ENCODE data around the gene FAM234B.
"Not testable (repeated sequence)": the region's sequence is repeated elsewhere in the genome, so short reads cannot be mapped to it uniquely, and the experiment has no call there.

The FAM234B gene

GRCh38 chr12:13052421-13052820, 8.2 kb downstream of the FAM234B start:
- FAIRE-seq (peak; percentile 55), DNase-seq (ENCODE audit: extremely low spot score, insufficient read length, low read depth) (no peak)

DNA sequence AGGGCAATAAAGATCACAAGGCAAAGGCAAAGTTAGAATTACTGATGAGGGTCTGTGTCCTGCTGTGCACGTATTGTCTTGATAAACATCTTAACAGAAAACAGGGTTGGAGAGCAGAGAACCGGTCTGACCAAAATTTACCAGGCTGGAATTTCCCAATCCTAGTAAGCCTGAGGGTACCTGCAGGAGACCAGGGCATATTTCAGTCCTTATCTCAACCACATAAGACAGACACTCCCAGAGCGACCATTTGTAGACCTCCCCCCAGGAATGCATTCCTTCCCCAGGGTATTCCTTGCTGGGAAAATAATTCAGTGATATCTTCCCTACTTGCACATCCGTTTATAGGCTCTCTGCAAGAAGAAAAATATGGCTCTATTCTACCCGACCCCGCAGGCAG, 9.4 kb downstream of the FAM234B start:
- FAIRE-seq = not testable (repeated sequence)

GRCh38 chr12:13060581-13060980, 16.4 kb downstream of the FAM234B start:
- FAIRE-seq (no peak), DNase-seq (ENCODE audit: extremely low spot score, insufficient read length, low read depth) (no peak)

More for the DNA sequence above, 9.4 kb downstream of the FAM234B start:
- DNase-seq (ENCODE audit: extremely low spot score, insufficient read length, low read depth) = not testable (repeated sequence)

DNA sequence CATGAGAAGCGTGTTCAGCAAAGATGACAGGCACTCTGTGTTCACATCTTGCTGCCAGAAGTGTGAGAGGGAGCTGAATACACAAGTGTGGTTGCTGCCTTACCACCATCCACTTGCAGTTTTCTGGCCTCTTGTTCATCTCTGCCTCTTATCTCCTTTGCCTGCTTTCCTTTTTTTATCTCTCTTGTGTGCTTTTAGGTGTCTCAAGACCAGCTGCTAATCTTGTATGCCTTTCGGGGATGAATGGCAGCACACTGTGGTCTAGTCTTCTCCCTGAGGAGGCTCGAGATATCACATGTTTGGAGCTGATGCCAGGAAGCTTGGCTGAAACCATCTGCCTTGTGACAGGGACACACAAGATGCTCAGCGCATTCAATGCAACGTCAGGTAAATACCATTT, 17.2 kb downstream of the FAM234B start:
- DNase-seq (ENCODE audit: extremely low spot score, insufficient read length, low read depth) (no peak), FAIRE-seq (no peak)

- DNase-seq (ENCODE audit: extremely low spot score, insufficient read length, low read depth) (no peak), FAIRE-seq (no peak)
These were observed 18.5 kb downstream of the FAM234B start for GRCh38 chr12:13062669-13063068.

- DNase-seq (ENCODE audit: extremely low spot score, insufficient read length, low read depth) = no peak
- FAIRE-seq = no peak
These were observed 21.8 kb downstream of the FAM234B start for GRCh38 chr12:13066014-13066413.

- DNase-seq (ENCODE audit: extremely low spot score, insufficient read length, low read depth) (no peak), FAIRE-seq (no peak)
These were observed 22.3 kb downstream of the FAM234B start for GRCh38 chr12:13066459-13066858.

DNA sequence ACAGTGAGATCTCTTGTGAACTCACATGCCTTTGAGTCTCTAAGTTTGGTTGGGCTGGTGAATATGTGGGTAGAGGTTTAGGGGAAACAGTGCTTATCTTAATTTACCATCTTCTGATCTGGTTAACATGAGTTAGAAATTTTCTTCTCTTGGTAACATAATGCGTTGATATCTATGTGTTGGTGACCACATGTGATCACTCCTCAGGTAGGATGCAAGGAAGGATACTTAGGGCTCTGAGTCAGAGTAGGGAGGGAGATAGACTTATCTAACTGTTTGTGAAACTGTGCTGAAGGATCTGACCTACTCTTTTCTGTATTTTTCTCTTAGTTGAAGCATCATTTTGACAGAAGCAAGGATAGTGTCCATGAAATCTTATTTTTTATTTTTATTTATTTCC, 23.1 kb downstream of the FAM234B start:
- FAIRE-seq = no peak
- no peak for DNase-seq (ENCODE audit: extremely low spot score, insufficient read length, low read depth)

DNA sequence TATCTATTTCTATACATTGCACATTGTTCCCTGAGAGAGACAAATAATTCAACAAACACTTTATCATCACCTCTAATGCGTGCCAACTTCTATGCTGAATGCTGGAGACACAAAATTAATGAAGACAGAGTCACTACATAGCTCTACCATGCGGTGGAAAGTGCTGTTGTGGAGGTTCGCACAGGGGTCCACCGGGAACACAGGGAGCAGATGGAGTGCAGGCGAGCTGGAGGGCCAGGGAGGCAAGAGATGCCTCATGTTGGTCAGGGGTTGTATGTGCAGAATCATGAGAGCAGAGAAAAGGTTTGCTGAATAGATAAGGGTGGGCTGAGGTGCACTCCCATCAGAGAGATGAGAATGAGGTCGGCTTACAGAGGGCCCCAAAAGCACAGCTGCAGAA, 25.2 kb downstream of the FAM234B start:
- DNase-seq (ENCODE audit: extremely low spot score, insufficient read length, low read depth) (no peak), FAIRE-seq (no peak)

GRCh38 chr12:13071305-13072280, 27.4 kb downstream of the FAM234B start:
- FAIRE-seq (no peak), DNase-seq (ENCODE audit: extremely low spot score, insufficient read length, low read depth) (no peak)

- DNase-seq (ENCODE audit: extremely low spot score, insufficient read length, low read depth) (no peak), FAIRE-seq (no peak)
These were observed 29.0 kb downstream of the FAM234B start for GRCh38 chr12:13073173-13073572.

DNA sequence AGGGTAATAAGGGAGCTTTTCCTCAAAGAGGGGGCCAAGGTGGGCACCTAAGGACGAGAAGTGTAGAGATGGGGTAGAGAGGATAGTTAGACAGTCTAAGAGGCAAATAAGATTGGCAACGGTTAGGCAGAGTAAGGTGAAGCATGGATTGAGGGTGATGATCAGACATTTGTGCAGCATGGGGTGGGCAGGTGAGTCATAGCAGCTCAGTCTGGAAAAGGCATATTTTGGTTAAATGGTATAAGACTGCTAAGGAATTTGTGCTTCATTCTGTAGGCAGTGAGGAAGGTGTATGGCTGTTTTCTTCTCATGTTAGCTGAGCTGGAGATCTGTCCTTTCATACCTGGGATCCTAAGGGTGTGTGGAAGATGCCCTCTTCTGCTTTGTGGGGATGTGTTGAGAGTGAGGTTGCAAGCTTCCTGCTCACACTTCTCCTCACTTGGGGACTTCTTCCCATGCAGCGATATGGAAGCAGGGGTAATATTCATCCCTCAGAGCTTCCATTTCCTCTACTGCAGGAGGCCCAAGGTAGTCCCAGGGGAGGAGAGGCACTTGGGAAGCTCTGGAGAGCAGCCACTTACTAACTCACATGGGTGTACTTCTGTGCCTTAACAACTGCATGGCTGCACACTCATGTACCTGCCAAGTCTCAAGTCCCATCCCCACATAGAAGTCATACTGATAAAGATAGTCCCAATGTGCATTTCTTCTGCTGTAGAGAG, 30.4 kb downstream of the FAM234B start:
- DNase-seq (ENCODE audit: extremely low spot score, insufficient read length, low read depth) (no peak), FAIRE-seq (no peak)

DNA sequence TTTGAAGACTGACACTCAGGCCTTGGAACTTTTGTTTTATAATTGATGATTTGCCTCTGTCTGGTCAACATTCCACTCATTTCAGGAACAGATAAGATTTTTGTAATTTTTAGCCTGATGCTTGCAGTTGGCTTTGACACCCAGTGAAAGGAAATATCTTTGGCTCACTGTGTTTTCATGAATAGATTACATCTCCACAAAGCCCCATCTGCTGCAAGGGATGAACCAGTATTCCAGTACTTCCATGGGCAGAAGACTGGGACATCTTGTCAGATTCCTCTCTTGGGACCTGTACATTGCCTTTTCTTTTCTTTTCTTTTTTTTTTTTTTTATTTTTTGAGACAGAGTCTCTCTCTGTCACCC, 30.9 kb downstream of the FAM234B start:
- FAIRE-seq (no peak), DNase-seq (ENCODE audit: extremely low spot score, insufficient read length, low read depth) (no peak)

GRCh38 chr12:13075786-13076570, 31.8 kb downstream of the FAM234B start:
- no peak for FAIRE-seq
- DNase-seq (ENCODE audit: extremely low spot score, insufficient read length, low read depth) = no peak

- FAIRE-seq (no peak), DNase-seq (ENCODE audit: extremely low spot score, insufficient read length, low read depth) (no peak)
These were observed 35.3 kb downstream of the FAM234B start for GRCh38 chr12:13079440-13079906.

GRCh38 chr12:13080266-13080665, 36.1 kb downstream of the FAM234B start:
- no peak for FAIRE-seq
- DNase-seq (ENCODE audit: extremely low spot score, insufficient read length, low read depth) = no peak

- FAIRE-seq (no peak), DNase-seq (ENCODE audit: extremely low spot score, insufficient read length, low read depth) (no peak)
These were observed 38.7 kb downstream of the FAM234B start for GRCh38 chr12:13082861-13083260.

DNA sequence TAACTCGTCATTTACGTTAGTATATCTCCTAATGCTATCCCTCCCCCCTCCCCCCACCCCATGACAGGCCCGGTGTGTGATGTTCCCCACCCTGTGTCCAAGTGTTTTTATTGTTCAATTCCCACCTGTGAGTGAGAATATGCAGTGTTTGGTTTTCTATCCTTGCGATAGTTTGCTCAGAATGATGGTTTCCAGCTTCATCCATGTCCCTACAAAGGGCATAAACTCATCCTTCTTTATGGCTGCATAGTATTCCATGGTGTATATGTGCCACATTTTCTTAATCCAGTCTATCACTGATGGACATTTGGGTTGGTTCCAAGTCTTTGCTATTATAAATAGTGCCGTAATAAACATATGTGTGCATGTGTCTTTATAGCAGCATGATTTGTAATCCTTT, 39.5 kb downstream of the FAM234B start:
- not testable (repeated sequence) for FAIRE-seq; DNase-seq (ENCODE audit: extremely low spot score, insufficient read length, low read depth)

GRCh38 chr12:13084898-13085640, 40.9 kb downstream of the FAM234B start:
- peak; percentile 15 for FAIRE-seq
- DNase-seq (ENCODE audit: extremely low spot score, insufficient read length, low read depth) = no peak
